CD14-positive monocyte (primary cell): ENCODE results near the gene CEP68. TPM values are rescaled to one million over a fixed set of nuclear protein-coding genes. Genes with fewer than 3 reads are reported as not detected.

Source experiments
- DNase-seq, 3 donors: peaks; one replicate each; pipeline ENCODE4 v3.0.0-alpha.2; 2011 to 2022
- H2AFZ ChIP-seq: 2 replicates; pipeline ENCODE4 v1.6.0; 2012; ENCODE audit warnings: mild to moderate bottlenecking, low read depth, low read length, inconsistent platforms; ENCODE audit not compliant: insufficient read depth, poor library complexity, severe bottlenecking
- H3K27ac ChIP-seq, 2 donors: 1 replicate in 1 of 2; 2 replicates in 1 of 2; pipeline ENCODE4 v1.5.1; 2012 to 2013; ENCODE audit warnings: low read length in 2 of 2, control low read depth in 1 of 2, inconsistent platforms in 1 of 2, low read depth in 1 of 2, mild to moderate bottlenecking in 1 of 2
- H3K27me3 ChIP-seq, 2 donors: one replicate each; pipeline versions ENCODE4 v1.6.0 to v1.6.1; 2011 to 2013; ENCODE audit warnings: low read length in 2 of 2; ENCODE audit not compliant: control insufficient read depth in 2 of 2, insufficient read depth in 2 of 2
- H3K36me3 ChIP-seq, 2 donors: replicated peaks in 1 of 2; 1 replicate in 1 of 2; 2 replicates in 1 of 2; pipeline versions ENCODE4 v1.5.1 to v1.6.1; 2012 to 2013; ENCODE audit warnings: low read length in 2 of 2, control low read depth in 1 of 2, inconsistent platforms in 1 of 2, mild to moderate bottlenecking in 1 of 2; ENCODE audit not compliant: insufficient read depth in 2 of 2, control insufficient read depth in 1 of 2
- H3K4me1 ChIP-seq, 2 donors: 1 replicate in 1 of 2; 2 replicates in 1 of 2; pipeline versions ENCODE4 v1.5.1 to v1.6.1; 2012 to 2013; ENCODE audit warnings: low read length in 2 of 2, control low read depth in 1 of 2, inconsistent platforms in 1 of 2, mild to moderate bottlenecking in 1 of 2, moderate library complexity in 1 of 2; ENCODE audit not compliant: insufficient read depth in 2 of 2, control insufficient read depth in 1 of 2
- H3K4me2 ChIP-seq: replicated peaks from 2 replicates; pipeline ENCODE3; 2012; ENCODE audit warnings: low read length, moderate library complexity, mild to moderate bottlenecking; ENCODE audit not compliant: poor library complexity, severe bottlenecking; ENCODE audit errors: extremely low read depth
- H3K4me3 ChIP-seq, 3 experiments: fragments of 200-600 bp in 1 of 3; sonication (generic) in 1 of 3; replicated peaks in 1 of 3; 1 replicate in 2 of 3; 2 replicates in 1 of 3; pipeline ENCODE4 v1.5.1; 2011 to 2013; ENCODE audit warnings: low read length in 3 of 3, mild to moderate bottlenecking in 3 of 3, control low read depth in 2 of 3, low read depth in 2 of 3, inconsistent platforms in 1 of 3, moderate library complexity in 1 of 3
- H3K79me2 ChIP-seq: 2 replicates; pipeline ENCODE4 v1.6.0; 2012; ENCODE audit warnings: mild to moderate bottlenecking, control low read depth, inconsistent platforms, low read length, moderate library complexity; ENCODE audit not compliant: insufficient read depth
- H3K9ac ChIP-seq: 2 replicates; pipeline ENCODE4 v1.6.0; 2017; ENCODE audit warnings: low read length, mild to moderate bottlenecking; ENCODE audit not compliant: insufficient read depth, poor library complexity, severe bottlenecking
- H3K9me3 ChIP-seq, 2 donors: replicated peaks in 1 of 2; 1 replicate in 1 of 2; 2 replicates in 1 of 2; pipeline versions ENCODE4 v1.5.1 to v1.6.1; 2012 to 2013; ENCODE audit warnings: low read length in 2 of 2, control low read depth in 1 of 2; ENCODE audit not compliant: control insufficient read depth in 1 of 2, insufficient read depth in 1 of 2
- H4K20me1 ChIP-seq: 2 replicates; pipeline ENCODE4 v1.6.0; 2012; ENCODE audit warnings: mild to moderate bottlenecking, low read length, control low read depth, moderate library complexity; ENCODE audit not compliant: insufficient read depth
- H3K27ac Mint-ChIP-seq, 7 donors: one replicate each; pipeline ENCODE4 v1.8.0; 2020; ENCODE audit warnings: mild to moderate bottlenecking in 7 of 7, mixed read lengths in 7 of 7, moderate library complexity in 6 of 7, inconsistent platforms in 2 of 7
- H3K27me3 Mint-ChIP-seq, 3 donors: one replicate each; pipeline ENCODE4 v1.8.0; 2021 to 2022; ENCODE audit warnings: low read depth in 3 of 3, mild to moderate bottlenecking in 3 of 3, mixed read lengths in 3 of 3, moderate library complexity in 3 of 3, inconsistent platforms in 1 of 3
- H3K36me3 Mint-ChIP-seq, 2 donors: one replicate each; pipeline ENCODE4 v1.8.0; 2020; ENCODE audit warnings: mixed read lengths in 2 of 2, inconsistent platforms in 1 of 2, mild to moderate bottlenecking in 1 of 2
- H3K4me1 Mint-ChIP-seq: one replicate; pipeline ENCODE4 v1.8.0; 2020; ENCODE audit warnings: mild to moderate bottlenecking, mixed read lengths
- H3K4me3 Mint-ChIP-seq, 2 donors: one replicate each; pipeline ENCODE4 v1.8.0; 2020; ENCODE audit warnings: mild to moderate bottlenecking in 2 of 2, mixed read lengths in 2 of 2, moderate library complexity in 1 of 2
- H3K9me3 Mint-ChIP-seq, 7 donors: one replicate each; pipeline ENCODE4 v1.8.0; 2020 to 2022; ENCODE audit warnings: mixed read lengths in 7 of 7, mild to moderate bottlenecking in 6 of 7, moderate library complexity in 6 of 7, inconsistent platforms in 2 of 7
- WGBS: methylation state at CpG from one replicate; pipeline ENCODE4 v1.1.5; 2013; ENCODE audit warnings: missing lambda C conversion rate; ENCODE audit not compliant: insufficient coverage; 5-methylcytosine and 5-hydroxymethylcytosine counted together
- intact Hi-C, 2 donors: fragments of 100-400 bp; cut with micrococcal nuclease; formaldehyde crosslinking; loops; one replicate each; pipeline versions ENCODE4 v1.15.0 to v1.15.1; 2023
- polyA plus RNA-seq, 3 donors: library from polyadenylated mRNA; depleted of rRNA in 1 of 3; unstranded in 2 of 3; stranded (reverse) in 1 of 3; fragments of 300-500 nt in 2 of 3; fragments of >200 nt in 1 of 3; fragmentation: Illumina TruSeq in 2 of 3; gene quantifications; 1 replicate in 2 of 3; 2 replicates in 1 of 3; pipeline ENCODE4 v1.2.3, GENCODE V29; 2012 to 2021
- TF ChIP-seq, protein P1 (sequence below): fragments of 200-600 bp; IDR thresholded peaks from one replicate; pipeline ENCODE4 v1.8.0; 2022; ENCODE audit warnings: antibody characterized with exemption, mild to moderate bottlenecking

The CEP68 gene
- polyA plus RNA-seq, 3 donors, result 2.5 to 6.5 (median 2.8) TPM

DNA sequence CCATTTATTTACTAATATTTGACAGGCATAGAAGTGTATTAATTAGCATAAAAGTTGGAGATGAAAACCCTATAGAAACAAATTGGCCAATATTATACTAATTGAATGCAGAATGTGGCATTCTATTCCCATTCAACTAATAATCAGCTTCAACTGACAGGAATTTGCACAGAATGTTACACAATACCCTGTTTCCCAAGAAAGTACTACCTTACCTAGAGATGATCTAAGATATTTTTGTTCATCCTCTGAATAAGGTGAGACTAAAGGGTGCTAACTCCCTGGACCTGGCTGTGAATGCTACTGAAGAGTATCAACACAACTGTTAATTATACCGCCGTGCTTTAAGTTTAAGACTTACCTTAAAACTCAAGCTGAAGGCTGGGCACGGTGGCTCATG is 28.9 kb downstream of the CEP68 start:
- Histone ChIP-seq H3K9me3 (no peaks in the 10 kb centered on the region), H3K4me1 (peaks cover 9 to 15% of the 10 kb centered on the region in 2 donors), H3K27me3 (no peaks in the 10 kb centered on the region), H3K79me2 (peaks cover 80% of the 10 kb centered on the region), H3K36me3 (peaks cover 74 to 88% of the 10 kb centered on the region in 2 donors), H3K27ac (peak overlapping the region in 1 of 2 donors; percentile 16), H3K4me2 (no peak overlapping the region), H4K20me1 (peaks cover 100% of the 10 kb centered on the region), H2AFZ (no peak overlapping the region), H3K4me3 (no peak overlapping the region), H3K9ac (no peak overlapping the region)
- peak overlapping the region in 1 of 7 donors; percentile 3 for H3K27ac Mint-ChIP-seq
- H3K36me3 Mint-ChIP-seq, result peaks cover 70 to 91% of the 10 kb centered on the region in 2 donors
- H3K9me3 Mint-ChIP-seq, result no peaks in the 10 kb centered on the region
- H3K4me1 Mint-ChIP-seq, result peaks cover 23% of the 10 kb centered on the region
- TF ChIP-seq, protein P1, sequence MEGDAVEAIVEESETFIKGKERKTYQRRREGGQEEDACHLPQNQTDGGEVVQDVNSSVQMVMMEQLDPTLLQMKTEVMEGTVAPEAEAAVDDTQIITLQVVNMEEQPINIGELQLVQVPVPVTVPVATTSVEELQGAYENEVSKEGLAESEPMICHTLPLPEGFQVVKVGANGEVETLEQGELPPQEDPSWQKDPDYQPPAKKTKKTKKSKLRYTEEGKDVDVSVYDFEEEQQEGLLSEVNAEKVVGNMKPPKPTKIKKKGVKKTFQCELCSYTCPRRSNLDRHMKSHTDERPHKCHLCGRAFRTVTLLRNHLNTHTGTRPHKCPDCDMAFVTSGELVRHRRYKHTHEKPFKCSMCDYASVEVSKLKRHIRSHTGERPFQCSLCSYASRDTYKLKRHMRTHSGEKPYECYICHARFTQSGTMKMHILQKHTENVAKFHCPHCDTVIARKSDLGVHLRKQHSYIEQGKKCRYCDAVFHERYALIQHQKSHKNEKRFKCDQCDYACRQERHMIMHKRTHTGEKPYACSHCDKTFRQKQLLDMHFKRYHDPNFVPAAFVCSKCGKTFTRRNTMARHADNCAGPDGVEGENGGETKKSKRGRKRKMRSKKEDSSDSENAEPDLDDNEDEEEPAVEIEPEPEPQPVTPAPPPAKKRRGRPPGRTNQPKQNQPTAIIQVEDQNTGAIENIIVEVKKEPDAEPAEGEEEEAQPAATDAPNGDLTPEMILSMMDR, result no peak
- no peak for DNase-seq
- no peak overlapping the region for H3K4me3 Mint-ChIP-seq
- 90% methylated on average over 2 of the region's 3 CpGs for WGBS
- peaks cover 0 to 2% (median 0%) of the 10 kb centered on the region in 3 donors for H3K27me3 Mint-ChIP-seq
- intact Hi-C loops, result no loop called here

DNA sequence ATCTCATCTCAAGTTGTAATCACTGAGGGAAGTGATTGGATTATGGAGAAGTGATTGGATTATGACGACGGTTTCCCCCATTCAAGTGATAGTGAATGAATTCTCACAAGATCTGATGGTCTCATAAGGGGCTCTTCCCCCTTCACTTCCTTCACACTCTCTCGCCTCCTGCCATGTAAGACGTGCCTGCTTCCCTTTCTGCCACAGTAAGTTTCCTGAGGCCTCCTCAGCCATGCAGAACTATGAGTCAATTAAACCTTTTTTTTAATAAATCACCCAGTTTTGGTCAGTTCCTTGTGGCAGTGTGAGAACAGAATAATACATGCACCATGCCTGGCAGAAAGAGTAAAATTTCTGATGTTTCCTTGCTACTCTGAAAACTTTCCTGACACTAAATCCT is 36.6 kb downstream of the CEP68 start:
- H3K4me2 ChIP-seq, result no peak overlapping the region
- Mint-ChIP-seq H3K9me3 (peaks cover 0 to 5% (median 3%) of the 10 kb centered on the region in 7 donors), H3K27ac (peak overlapping the region in 4 of 7 donors; percentile 1 to 61 (median 56)), H3K4me1 (peaks cover 3% of the 10 kb centered on the region), H3K27me3 (no peaks in the 10 kb centered on the region), H3K36me3 (peaks cover 84 to 99% of the 10 kb centered on the region in 2 donors), H3K4me3 (no peak overlapping the region)
- DNase-seq, result no peak
- H3K9me3 ChIP-seq, result no peaks in the 10 kb centered on the region
- no peak overlapping the region for H2AFZ ChIP-seq
- H3K9ac ChIP-seq, result no peak overlapping the region
- intact Hi-C loops, result no loop called here
- H3K4me1 ChIP-seq, result no peaks in the 10 kb centered on the region
- H3K27me3 ChIP-seq, result no peaks in the 10 kb centered on the region
- no CpG with 5 or more reads among the region's 4 CpGs for WGBS
- no peak overlapping the region for H3K4me3 ChIP-seq
- H3K79me2 ChIP-seq, result peaks cover 100% of the 10 kb centered on the region
- peaks cover 100% of the 10 kb centered on the region for H4K20me1 ChIP-seq
- peak overlapping the region in 1 of 2 donors; percentile 44 for H3K27ac ChIP-seq
- TF ChIP-seq, protein P1, result no peak
- H3K36me3 ChIP-seq, result peaks cover 87 to 100% of the 10 kb centered on the region in 2 donors
